PC-3 (cell line): ENCODE measurements around the gene SLC1A7. TPM values are rescaled to one million over a fixed set of nuclear protein-coding genes. Genes with fewer than 3 reads are reported as not detected.

Experiments used
- ATAC-seq: fragments of 200-7000 bp; cut with Tn5 transposase; 2 replicates; pipeline ENCODE4 v1.9.1; 2020; ENCODE audit warnings: mild to moderate bottlenecking, moderate library complexity
- BruUV-seq: library from RNA; stranded (reverse); fragments of 400-500 nt; replicated peaks from 2 replicates; lab custom pipeline; 2021; lab: Mats Ljungman, UMichigan
- CTCF ChIA-PET: fragments of 300-600 bp; sonication (Branson Sonifier 250); formaldehyde crosslinking; loops from one replicate; lab custom pipeline; 2022; ENCODE audit warnings: antibody characterized with exemption; lab: Charles Lee
- POLR2A ChIA-PET: fragments of 300-600 bp; sonication (Branson Sonifier 250); formaldehyde crosslinking; loops from one replicate; lab custom pipeline; 2022; ENCODE audit warnings: antibody characterized with exemption; ENCODE audit not compliant: unreplicated experiment; lab: Charles Lee
- DNase-seq: peaks from one replicate; pipeline ENCODE4 v3.0.0-alpha.2; 2015
- H2AFZ ChIP-seq: fragments of 300-600 bp; sonication (generic); 2 replicates; pipeline ENCODE4 v1.6.0; 2016; ENCODE audit warnings: antibody characterized with exemption, low read length
- H3F3A ChIP-seq: fragments of 300-600 bp; sonication (generic); one replicate; pipeline ENCODE4 v1.6.0; 2017; ENCODE audit warnings: antibody characterized with exemption, low read length, control low read depth, mild to moderate bottlenecking; ENCODE audit not compliant: unreplicated experiment
- H3K27ac ChIP-seq: fragments of 300-600 bp; sonication (generic); 2 replicates; pipeline ENCODE4 v1.5.1; 2016; ENCODE audit warnings: mild to moderate bottlenecking, low read length
- H3K27me3 ChIP-seq: fragments of 300-600 bp; sonication (generic); 2 replicates; pipeline ENCODE4 v1.6.1; 2016; ENCODE audit warnings: low read length, mixed read lengths
- H3K36me3 ChIP-seq: fragments of 300-600 bp; sonication (generic); 2 replicates; pipeline ENCODE4 v1.6.1; 2016; ENCODE audit warnings: low read depth, mixed run types, low read length, mixed read lengths
- H3K4me1 ChIP-seq: fragments of 300-600 bp; sonication (generic); 2 replicates; pipeline ENCODE4 v1.5.1; 2016; ENCODE audit warnings: low read length; ENCODE audit not compliant: insufficient read depth
- H3K4me2 ChIP-seq: fragments of 300-600 bp; sonication (generic); 2 replicates; pipeline ENCODE4 v1.6.0; 2016; ENCODE audit warnings: low read length
- H3K4me3 ChIP-seq: fragments of 300-600 bp; sonication (generic); 2 replicates; pipeline ENCODE4 v1.5.1; 2016; ENCODE audit warnings: mild to moderate bottlenecking, low read length, mixed read lengths
- H3K79me2 ChIP-seq: fragments of 300-600 bp; sonication (generic); 2 replicates; pipeline ENCODE4 v1.6.1; 2017; ENCODE audit warnings: low read length, mixed read lengths
- H3K9ac ChIP-seq: fragments of 300-600 bp; sonication (generic); 2 replicates; pipeline ENCODE4 v1.6.0; 2016; ENCODE audit warnings: mild to moderate bottlenecking, low read length
- H3K9me2 ChIP-seq: fragments of 300-600 bp; sonication (generic); replicated peaks from 2 replicates; pipeline ENCODE4 v1.6.1; 2016; ENCODE audit warnings: mixed run types, low read length, mixed read lengths
- H3K9me3 ChIP-seq: fragments of 300-600 bp; sonication (generic); 2 replicates; pipeline ENCODE4 v1.6.1; 2016; ENCODE audit warnings: low read length, mixed read lengths
- H4K20me1 ChIP-seq: fragments of 300-600 bp; sonication (generic); 2 replicates; pipeline ENCODE4 v1.6.1; 2016; ENCODE audit warnings: low read length, mixed read lengths
- EZH2 ChIP-seq: fragments of 300-600 bp; sonication (generic); IDR thresholded peaks from one replicate; pipeline ENCODE4 v1.6.1; 2017; ENCODE audit warnings: antibody characterized with exemption, mild to moderate bottlenecking, low read length; ENCODE audit not compliant: unreplicated experiment
- EZH2phosphoT487 ChIP-seq: fragments of 300-600 bp; sonication (generic); IDR thresholded peaks from 2 replicates; pipeline ENCODE4 v1.6.1; 2018; ENCODE audit warnings: mild to moderate bottlenecking, antibody characterized with exemption, low read length, borderline replicate concordance
- intact Hi-C: fragments of 100-400 bp; cut with micrococcal nuclease; formaldehyde crosslinking; loops from 2 replicates; pipeline ENCODE4 v1.9.0; 2023
- total RNA-seq: library from RNA; depleted of rRNA; stranded (reverse); fragments of >200 nt; gene quantifications from 2 replicates; pipeline ENCODE4 v1.2.3, GENCODE V29; 2014
- TF ChIP-seq, protein P1 (sequence below): fragments of 300-600 bp; sonication (generic); conservative IDR thresholded peaks from 2 replicates; pipeline ENCODE4 v1.5.1; 2017; ENCODE audit warnings: antibody characterized with exemption, low read depth, mild to moderate bottlenecking, low read length

Gene SLC1A7
- total RNA-seq, 1 experiment from 2014 or later, result 0.26 TPM

- H3K4me2 ChIP-seq, result no peak overlapping the region
- ChIA-PET POLR2A (no interaction called here), CTCF (no interaction called here)
- intact Hi-C loops, result no loop called here
- H2AFZ ChIP-seq, result no peak overlapping the region
- no peaks in the 10 kb centered on the region for H3K79me2 ChIP-seq
- DNase-seq (no peak), ATAC-seq (no peak)
- H3K9me2 ChIP-seq, result no peaks in the 10 kb centered on the region
- H3K4me3 ChIP-seq, result no peak overlapping the region
- BruUV-seq, result no TSS peak
- no peaks in the 10 kb centered on the region for H3F3A ChIP-seq
- TF ChIP-seq EZH2 (no peak), EZH2phosphoT487 (no peak)
- TF ChIP-seq, protein P1, sequence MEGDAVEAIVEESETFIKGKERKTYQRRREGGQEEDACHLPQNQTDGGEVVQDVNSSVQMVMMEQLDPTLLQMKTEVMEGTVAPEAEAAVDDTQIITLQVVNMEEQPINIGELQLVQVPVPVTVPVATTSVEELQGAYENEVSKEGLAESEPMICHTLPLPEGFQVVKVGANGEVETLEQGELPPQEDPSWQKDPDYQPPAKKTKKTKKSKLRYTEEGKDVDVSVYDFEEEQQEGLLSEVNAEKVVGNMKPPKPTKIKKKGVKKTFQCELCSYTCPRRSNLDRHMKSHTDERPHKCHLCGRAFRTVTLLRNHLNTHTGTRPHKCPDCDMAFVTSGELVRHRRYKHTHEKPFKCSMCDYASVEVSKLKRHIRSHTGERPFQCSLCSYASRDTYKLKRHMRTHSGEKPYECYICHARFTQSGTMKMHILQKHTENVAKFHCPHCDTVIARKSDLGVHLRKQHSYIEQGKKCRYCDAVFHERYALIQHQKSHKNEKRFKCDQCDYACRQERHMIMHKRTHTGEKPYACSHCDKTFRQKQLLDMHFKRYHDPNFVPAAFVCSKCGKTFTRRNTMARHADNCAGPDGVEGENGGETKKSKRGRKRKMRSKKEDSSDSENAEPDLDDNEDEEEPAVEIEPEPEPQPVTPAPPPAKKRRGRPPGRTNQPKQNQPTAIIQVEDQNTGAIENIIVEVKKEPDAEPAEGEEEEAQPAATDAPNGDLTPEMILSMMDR, result no peak
- H3K36me3 ChIP-seq, result no peaks in the 10 kb centered on the region
- H3K4me1 ChIP-seq, result no peaks in the 10 kb centered on the region
- H3K9me3 ChIP-seq, result no peaks in the 10 kb centered on the region
- H3K27ac ChIP-seq, result no peak overlapping the region
- no peaks in the 10 kb centered on the region for H3K27me3 ChIP-seq
- H4K20me1 ChIP-seq, result no peaks in the 10 kb centered on the region
- H3K9ac ChIP-seq, result no peak overlapping the region
Measured at GRCh38 chr1:53069265-53069662, 73.2 kb downstream of the SLC1A7 start.

GRCh38 chr1:53068314-53069099 lies 73.9 kb downstream of the SLC1A7 start:
- H4K20me1 ChIP-seq, result no peaks in the 10 kb centered on the region
- H3K27me3 ChIP-seq, result no peaks in the 10 kb centered on the region
- H3K4me3 ChIP-seq, result no peak overlapping the region
- BruUV-seq, result no TSS peak
- H3K9me2 ChIP-seq, result no peaks in the 10 kb centered on the region
- H3K9ac ChIP-seq, result no peak overlapping the region
- no peak for ATAC-seq
- no peak overlapping the region for H3K4me2 ChIP-seq
- ChIA-PET CTCF (no interaction called here), POLR2A (no interaction called here)
- no peaks in the 10 kb centered on the region for H3K4me1 ChIP-seq
- no peak overlapping the region for H3K27ac ChIP-seq
- no peak overlapping the region for H2AFZ ChIP-seq
- no peaks in the 10 kb centered on the region for H3K9me3 ChIP-seq
- no peak for DNase-seq
- H3K36me3 ChIP-seq, result no peaks in the 10 kb centered on the region
- no peaks in the 10 kb centered on the region for H3F3A ChIP-seq
- H3K79me2 ChIP-seq, result no peaks in the 10 kb centered on the region
- intact Hi-C loops, result no loop called here
- TF ChIP-seq, protein P1, result no peak
- no peak for TF ChIP-seq EZH2phosphoT487
- TF ChIP-seq EZH2, result no peak

GRCh38 chr1:53067886-53068285 lies 74.6 kb downstream of the SLC1A7 start:
- H3F3A ChIP-seq, result no peaks in the 10 kb centered on the region
- intact Hi-C loops, result no loop called here

More at GRCh38 chr1:53067886-53068285, 74.6 kb downstream of the SLC1A7 start:
- ATAC-seq (no peak), DNase-seq (no peak)
- Histone ChIP-seq H3K27me3 (no peaks in the 10 kb centered on the region), H3K4me3 (no peak overlapping the region), H3K79me2 (no peaks in the 10 kb centered on the region), H4K20me1 (no peaks in the 10 kb centered on the region), H3K4me2 (no peak overlapping the region), H3K9me2 (no peaks in the 10 kb centered on the region), H3K9me3 (no peaks in the 10 kb centered on the region), H3K9ac (no peak overlapping the region), H2AFZ (no peak overlapping the region), H3K27ac (no peak overlapping the region), H3K36me3 (no peaks in the 10 kb centered on the region), H3K4me1 (no peaks in the 10 kb centered on the region)
- no TSS peak for BruUV-seq
- ChIA-PET CTCF (no interaction called here), POLR2A (no interaction called here)
- TF ChIP-seq, protein P1, result no peak
- no peak for TF ChIP-seq EZH2
- TF ChIP-seq EZH2phosphoT487, result no peak
